HG03571 (cell line): ENCODE data around the gene COL6A3.
"Not testable (repeated sequence)": the region's sequence is repeated elsewhere in the genome, so short reads cannot be mapped to it uniquely, and the experiment has no call there.

Experiments used
- ATAC-seq: cut with Tn5 transposase; IDR thresholded peaks from one replicate; pipeline ENCODE4 v1.9.1; 2021; ENCODE audit not compliant: unreplicated experiment

COL6A3 gene

DNA sequence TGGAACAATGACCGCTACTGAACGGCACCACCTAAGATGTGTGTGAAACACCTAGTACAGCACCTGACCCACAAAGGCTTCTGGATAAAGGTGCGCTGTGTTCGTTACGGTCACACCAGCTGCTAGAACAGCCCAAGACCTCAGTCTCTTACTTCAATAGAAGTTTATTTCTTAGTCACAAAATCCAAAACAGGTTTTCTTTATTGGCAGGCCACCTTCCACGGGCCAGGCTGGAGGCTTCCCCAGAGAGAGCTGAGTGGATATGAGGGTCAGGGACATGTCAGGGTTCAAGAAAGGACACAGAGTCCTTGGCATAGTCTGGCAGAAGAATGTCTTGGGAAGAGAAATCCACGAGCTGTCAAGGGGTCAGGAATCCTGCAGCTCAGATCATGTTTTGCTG lies 92.2 kb downstream of the COL6A3 start:
- ATAC-seq, result no peak

DNA sequence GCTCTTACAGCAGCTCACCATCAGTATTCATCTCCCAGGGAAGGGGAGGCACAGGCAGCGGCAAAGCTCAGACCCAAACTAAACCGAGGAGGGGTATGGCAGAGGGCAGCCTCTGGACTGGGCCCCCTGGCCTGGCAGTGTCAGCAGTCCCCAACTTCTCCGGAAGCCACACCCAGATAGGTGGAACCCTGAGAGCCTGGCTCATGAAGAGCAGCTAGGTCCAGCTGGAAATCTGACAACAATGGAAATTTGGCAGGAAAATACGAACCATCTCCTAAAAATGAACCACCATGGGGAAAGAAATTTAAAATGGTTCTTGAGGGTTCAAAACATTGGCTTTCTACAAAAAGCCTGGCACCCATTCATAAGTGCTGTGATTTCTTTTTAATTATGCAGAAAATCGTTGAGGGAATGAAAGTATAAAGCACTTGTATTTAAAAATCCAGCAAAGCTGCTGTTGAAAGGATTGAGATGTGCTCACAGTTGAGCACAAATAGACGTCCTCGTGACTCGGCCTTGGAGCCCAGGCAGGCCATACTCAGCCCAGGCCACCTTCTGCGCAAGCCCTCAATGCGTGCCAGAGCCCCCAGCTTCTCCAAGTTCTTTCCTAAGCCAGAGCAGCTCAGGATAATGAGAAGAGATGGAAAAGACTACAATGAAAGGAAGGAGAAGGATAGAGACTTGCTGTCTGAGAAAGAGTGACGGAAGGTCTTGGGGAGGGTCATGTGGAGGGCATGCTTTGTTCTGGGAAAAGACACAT lies 93.0 kb downstream of the COL6A3 start:
- no peak for ATAC-seq

- ATAC-seq, result no peak
Measured at GRCh38 chr2:237319887-237320286, 94.1 kb downstream of the COL6A3 start.

- no peak for ATAC-seq
Measured at GRCh38 chr2:237319086-237319820, 94.7 kb downstream of the COL6A3 start.

GRCh38 chr2:237316339-237316738 lies 97.6 kb downstream of the COL6A3 start:
- ATAC-seq, result no peak

- no peak for ATAC-seq
Measured at GRCh38 chr2:237315829-237316225, 98.1 kb downstream of the COL6A3 start.

- no peak for ATAC-seq
Measured at GRCh38 chr2:237315170-237315828, 98.7 kb downstream of the COL6A3 start.

DNA sequence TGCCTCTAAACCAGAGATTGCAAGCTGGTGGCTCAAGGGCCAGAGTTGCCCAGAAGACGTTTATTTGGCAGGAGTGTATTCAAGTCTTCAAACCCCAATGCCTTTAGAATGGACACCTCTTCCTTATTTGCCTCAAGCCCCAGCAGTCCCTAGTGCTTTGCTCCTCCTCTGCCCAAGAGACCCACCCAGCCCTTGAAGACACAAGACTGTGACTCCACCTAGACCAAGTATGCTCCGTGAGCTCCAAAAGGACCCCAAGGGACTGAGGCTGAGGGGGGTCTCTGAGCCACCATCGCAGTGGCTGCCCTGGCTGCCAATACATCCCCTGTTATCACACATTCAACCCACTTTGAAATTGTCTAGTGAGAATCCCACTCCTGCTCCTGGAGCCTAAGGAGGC lies 99.3 kb downstream of the COL6A3 start:
- ATAC-seq, result no peak

GRCh38 chr2:237314198-237314597 lies 99.8 kb downstream of the COL6A3 start:
- no peak for ATAC-seq

- ATAC-seq, result no peak
Measured at GRCh38 chr2:237312021-237312755, 101.8 kb downstream of the COL6A3 start.

- no peak for ATAC-seq
Measured at GRCh38 chr2:237310515-237311114, 103.3 kb downstream of the COL6A3 start.

- ATAC-seq, result no peak
Measured at GRCh38 chr2:237309416-237309815, 104.5 kb downstream of the COL6A3 start.

- ATAC-seq, result no peak
Measured at GRCh38 chr2:237309011-237309410, 105.0 kb downstream of the COL6A3 start.

GRCh38 chr2:237307474-237307873 lies 106.5 kb downstream of the COL6A3 start:
- no peak for ATAC-seq

- ATAC-seq, result no peak
Measured at GRCh38 chr2:237306787-237307170, 107.2 kb downstream of the COL6A3 start.

DNA sequence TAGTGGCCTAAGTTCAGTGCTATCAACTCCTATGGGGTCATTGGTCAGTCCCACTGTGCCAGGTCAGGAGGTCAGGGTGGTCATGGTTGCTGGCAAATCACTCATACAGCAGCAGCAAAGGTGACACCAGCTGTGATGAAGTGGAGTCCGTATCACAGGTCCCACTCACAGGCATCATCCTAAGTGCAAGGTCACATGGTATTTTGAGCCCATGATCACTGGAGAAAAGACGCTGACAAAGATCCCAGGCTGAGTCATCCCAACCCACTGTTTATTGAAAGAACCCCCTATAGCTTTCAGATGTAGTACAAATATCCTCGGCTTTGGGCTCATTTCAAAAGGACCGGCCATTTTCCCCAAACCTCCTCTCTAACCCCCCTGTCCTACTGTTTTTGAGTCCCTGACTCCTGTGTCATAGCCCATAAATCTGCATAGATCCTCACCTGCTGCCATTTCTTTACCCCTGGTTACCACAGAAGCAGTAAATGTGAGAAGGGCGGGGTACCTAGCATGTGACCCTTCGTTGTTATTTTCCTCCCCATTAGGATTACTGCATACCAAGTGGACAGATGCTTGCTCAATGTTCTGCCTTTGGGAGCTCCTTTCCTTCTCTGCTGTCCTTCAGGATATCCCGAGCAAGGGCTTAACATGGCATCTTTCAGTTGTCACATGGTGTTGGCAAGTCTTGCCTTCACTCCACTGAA lies 107.7 kb downstream of the COL6A3 start:
- ATAC-seq, result no peak

- no peak for ATAC-seq
Measured at GRCh38 chr2:237305579-237305978, 108.4 kb downstream of the COL6A3 start.

DNA sequence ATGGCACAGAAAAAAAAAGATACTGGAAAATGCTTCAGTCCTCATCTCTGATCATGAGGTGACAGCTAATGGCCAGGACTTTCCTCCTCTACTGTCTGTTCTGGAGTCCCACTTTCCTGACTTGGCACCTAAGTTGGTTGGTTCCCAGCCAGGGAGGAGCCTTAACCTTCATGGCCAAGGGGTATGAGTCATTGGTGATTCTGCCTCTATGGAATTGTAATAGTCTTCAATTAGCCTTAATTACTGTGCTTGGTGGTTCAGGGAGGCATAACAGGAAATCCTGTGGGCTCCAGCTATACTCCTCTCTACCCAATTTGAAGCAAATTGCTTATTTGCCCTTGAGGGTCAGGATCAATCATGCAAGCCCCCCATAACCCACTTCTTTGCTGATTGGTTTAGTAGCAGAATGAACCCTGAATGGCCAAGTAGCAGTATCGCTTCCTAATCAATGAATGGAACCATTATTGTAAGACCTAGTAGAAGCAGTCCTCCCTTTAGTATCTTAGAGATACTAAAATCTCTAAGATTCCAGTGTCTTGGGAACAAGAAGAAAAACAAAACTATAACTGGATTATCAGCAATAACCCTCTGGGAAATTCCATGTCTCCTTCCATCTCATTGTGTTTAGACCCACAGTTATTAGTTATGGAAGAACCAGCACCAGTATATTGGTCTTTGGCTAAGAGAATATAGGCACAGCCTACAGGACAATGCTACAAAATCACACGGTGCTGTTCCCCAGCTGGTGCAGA lies 109.0 kb downstream of the COL6A3 start:
- ATAC-seq, result no peak

GRCh38 chr2:237303244-237303643 lies 110.7 kb downstream of the COL6A3 start:
- ATAC-seq, result not testable (repeated sequence)

GRCh38 chr2:237301595-237301994 lies 112.4 kb downstream of the COL6A3 start:
- no peak for ATAC-seq
